ENCODE data around the gene TMEM134.

The TMEM134 gene

DNA sequence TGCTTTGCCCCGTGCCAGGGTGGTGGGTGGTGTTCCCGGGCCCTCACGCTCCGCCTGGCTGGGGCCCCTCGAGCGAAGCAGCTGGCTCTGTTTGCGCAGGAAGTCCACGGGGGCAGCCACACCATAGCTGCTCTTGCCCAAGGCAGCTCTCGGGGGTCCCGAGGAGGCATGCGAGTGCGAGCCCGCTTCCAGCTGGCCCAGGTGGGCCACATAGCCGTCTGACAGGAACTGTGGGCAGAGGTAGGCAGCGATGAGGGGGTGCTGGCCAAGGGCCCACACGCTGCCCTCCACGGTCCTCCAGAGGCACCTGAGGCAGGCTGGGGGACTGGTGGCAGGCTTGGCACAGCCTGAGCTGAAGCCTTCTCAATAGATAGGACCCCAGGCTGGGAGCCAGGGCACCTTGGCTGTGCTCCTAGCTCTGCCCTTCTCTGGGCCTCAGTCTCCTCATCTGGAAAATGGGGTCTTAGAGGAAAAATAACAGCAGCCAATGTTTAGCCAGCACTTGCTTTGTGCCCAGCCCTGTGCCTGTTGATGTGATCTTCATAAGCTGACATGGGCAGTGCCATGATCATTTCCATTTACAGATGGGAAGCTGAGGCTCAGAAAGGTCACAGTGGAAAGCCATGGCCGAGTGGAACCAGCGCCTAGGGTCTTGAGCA lies 23.1 kb upstream of the TMEM134 start:
- H3K27ac ChIP-seq: peak overlapping the region; percentile 55
- CTCF ChIA-PET: no interaction called here
- TF ChIP-seq, protein P1, sequence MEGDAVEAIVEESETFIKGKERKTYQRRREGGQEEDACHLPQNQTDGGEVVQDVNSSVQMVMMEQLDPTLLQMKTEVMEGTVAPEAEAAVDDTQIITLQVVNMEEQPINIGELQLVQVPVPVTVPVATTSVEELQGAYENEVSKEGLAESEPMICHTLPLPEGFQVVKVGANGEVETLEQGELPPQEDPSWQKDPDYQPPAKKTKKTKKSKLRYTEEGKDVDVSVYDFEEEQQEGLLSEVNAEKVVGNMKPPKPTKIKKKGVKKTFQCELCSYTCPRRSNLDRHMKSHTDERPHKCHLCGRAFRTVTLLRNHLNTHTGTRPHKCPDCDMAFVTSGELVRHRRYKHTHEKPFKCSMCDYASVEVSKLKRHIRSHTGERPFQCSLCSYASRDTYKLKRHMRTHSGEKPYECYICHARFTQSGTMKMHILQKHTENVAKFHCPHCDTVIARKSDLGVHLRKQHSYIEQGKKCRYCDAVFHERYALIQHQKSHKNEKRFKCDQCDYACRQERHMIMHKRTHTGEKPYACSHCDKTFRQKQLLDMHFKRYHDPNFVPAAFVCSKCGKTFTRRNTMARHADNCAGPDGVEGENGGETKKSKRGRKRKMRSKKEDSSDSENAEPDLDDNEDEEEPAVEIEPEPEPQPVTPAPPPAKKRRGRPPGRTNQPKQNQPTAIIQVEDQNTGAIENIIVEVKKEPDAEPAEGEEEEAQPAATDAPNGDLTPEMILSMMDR (conservative IDR thresholded peaks at IDR 0.05; ENCODE audit: low read depth): no peak
- no peak for DNase-seq (ENCODE audit: low spot score)
- POLR2A ChIA-PET (ENCODE audit: low non-redundant PET): interaction anchor here (0.7 kb wide), 1 partner anchor 138 kb away, joined by 3 read pairs; no protein-coding TSS in a partner anchor

DNA sequence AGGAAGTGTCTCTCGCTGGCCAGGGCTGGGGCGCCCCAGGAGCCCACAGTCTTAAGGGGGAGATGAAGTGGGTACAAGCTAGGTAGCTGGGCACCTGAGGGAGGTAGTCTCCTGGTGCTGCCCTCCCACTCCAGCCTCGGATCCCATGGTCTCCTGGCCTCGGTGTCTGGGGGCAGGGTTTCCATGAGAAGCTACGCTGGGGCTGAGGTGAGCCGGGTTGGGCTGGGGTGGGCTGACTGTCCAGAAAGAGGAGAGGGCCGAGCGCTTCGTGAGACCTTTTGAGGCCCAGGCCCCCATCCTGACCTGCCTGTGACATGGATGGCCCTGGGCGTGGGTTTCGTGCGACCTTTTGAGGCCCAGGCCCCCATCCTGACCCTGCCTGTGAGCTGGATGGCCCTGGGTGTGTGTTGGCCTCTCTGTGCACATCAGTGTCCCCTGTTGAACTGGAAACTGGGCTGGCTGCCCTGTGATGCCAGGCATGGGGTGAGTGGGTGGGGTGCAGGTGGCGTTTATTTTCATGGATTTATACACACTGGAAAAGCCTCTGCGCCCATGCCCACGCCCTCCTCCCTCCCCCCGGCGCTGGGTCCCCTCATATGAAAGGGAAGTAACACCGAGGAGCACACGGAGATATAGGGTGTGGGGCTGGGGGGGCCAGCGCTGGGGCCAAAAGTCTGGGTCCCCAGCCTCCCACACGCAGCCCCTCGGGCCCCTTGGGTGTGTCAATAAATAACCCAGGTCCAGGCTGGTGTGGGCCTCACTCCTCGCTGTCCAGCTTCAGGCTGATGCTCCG lies 22.4 kb upstream of the TMEM134 start:
- POLR2A ChIA-PET (ENCODE audit: low non-redundant PET): no interaction called here

DNA sequence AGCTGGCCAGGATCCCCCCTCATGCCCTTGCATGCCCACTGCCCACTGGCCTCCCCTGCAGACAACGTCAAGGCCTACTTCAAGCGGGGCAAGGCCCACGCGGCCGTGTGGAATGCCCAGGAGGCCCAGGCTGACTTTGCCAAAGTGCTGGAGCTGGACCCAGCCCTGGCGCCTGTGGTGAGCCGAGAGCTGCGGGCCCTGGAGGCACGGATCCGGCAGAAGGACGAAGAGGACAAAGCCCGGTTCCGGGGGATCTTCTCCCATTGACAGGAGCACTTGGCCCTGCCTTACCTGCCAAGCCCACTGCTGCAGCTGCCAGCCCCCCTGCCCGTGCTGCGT lies 21.6 kb upstream of the TMEM134 start:
- DNase-seq (ENCODE audit: low spot score): no peak
- TF ChIP-seq, protein P1 (conservative IDR thresholded peaks at IDR 0.05; ENCODE audit: low read depth): no peak
- ChIA-PET POLR2A (ENCODE audit: low non-redundant PET) (interaction anchor here (0.7 kb wide), 1 partner anchor 24 kb away, joined by 3 read pairs; no protein-coding TSS in a partner anchor), CTCF (interaction anchor here (0.6 kb wide), 1 partner anchor 17 kb away, joined by 3 read pairs; the partner anchor contains the start of gene CDK2AP2)
- H3K27ac ChIP-seq: peak overlapping the region; percentile 55

More for the DNA sequence above, 22.4 kb upstream of the TMEM134 start:
- TF ChIP-seq, protein P1 (conservative IDR thresholded peaks at IDR 0.05; ENCODE audit: low read depth): no peak
- peak overlapping the region; percentile 55 for H3K27ac ChIP-seq
- CTCF ChIA-PET: interaction anchor here (0.8 kb wide), 1 partner anchor 90 kb away, joined by 3 read pairs; the partner anchor contains the start of gene PPP1CA
- no peak for DNase-seq (ENCODE audit: low spot score)

DNA sequence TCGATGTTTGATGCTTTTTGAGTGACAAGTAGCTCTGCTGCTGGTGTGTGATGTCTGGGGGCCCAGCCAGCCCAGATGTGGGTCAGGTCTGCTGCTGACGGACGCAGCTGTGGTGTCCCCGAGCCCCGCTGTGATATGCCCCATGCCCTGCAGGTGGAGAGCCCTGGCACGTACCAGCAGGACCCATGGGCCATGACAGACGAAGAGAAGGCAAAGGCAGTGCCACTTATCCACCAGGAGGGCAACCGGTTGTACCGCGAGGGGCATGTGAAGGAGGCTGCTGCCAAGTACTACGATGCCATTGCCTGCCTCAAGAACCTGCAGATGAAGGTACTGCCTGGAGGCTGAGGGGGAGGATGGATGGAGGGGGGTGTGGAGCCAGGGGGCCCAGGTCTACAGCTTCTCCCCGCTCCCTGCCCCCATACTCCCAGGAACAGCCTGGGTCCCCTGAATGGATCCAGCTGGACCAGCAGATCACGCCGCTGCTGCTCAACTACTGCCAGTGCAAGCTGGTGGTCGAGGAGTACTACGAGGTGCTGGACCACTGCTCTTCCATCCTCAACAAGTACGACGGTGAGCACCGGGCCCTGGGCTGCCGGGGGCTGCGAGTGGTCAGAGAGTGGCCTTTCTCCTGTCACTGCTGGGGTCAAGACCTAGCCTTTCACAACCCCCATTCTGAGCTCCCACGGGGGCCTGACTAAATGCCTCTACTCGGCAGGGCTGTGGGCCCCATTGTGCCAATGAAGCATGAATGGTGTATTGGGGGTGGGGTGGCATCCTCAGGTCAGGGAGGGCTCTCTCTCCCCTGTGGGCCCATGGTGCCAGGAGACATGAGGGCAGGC lies 21.1 kb upstream of the TMEM134 start:
- peak overlapping the region; percentile 55 for H3K27ac ChIP-seq
- DNase-seq (ENCODE audit: low spot score): no peak
- TF ChIP-seq, protein P1 (conservative IDR thresholded peaks at IDR 0.05; ENCODE audit: low read depth): no peak
- POLR2A ChIA-PET (ENCODE audit: low non-redundant PET): interaction anchor here (0.7 kb wide), 1 partner anchor 23 kb away, joined by 3 read pairs; no protein-coding TSS in a partner anchor
- CTCF ChIA-PET: interaction anchor here (0.6 to 0.7 kb wide), 3 partner anchors 10 to 125 kb away, joined by 3 read pairs; partner anchors contain the start of gene CDK2AP2

GRCh38 chr11:67489203-67489884 lies 20.3 kb upstream of the TMEM134 start:
- DNase-seq (ENCODE audit: low spot score): no peak
- ChIA-PET POLR2A (ENCODE audit: low non-redundant PET) (interaction anchor here (0.6 kb wide), 1 partner anchor 25 kb away, joined by 3 read pairs; no protein-coding TSS in a partner anchor), CTCF (interaction anchor here (0.6 to 0.7 kb wide), 2 partner anchors 11 to 124 kb away, joined by 3 read pairs; no protein-coding TSS in a partner anchor)
- TF ChIP-seq, protein P1 (conservative IDR thresholded peaks at IDR 0.05; ENCODE audit: low read depth): no peak
- H3K27ac ChIP-seq: peak overlapping the region; percentile 55

Data from RWPE1 (cell line).